Activated naive CD4-positive, alpha-beta T cell treated with anti-CD3 and anti-CD28 coated beads, Interleukin-2, amount 50 U/mL, for 72 hours (primary cell): ENCODE results near the gene STK38. TPM values are rescaled to one million over a fixed set of nuclear protein-coding genes. Genes with fewer than 3 reads are reported as not detected.
"Not testable (repeated sequence)": the region's sequence is repeated elsewhere in the genome, so short reads cannot be mapped to it uniquely, and the experiment has no call there.

ENCODE experiments used
- ATAC-seq, 2 donors: fragments of 150-1000 bp; cut with Tn5 transposase; 2 replicates each; pipeline ENCODE4 v1.10.0; 2021; ENCODE audit warnings: mild to moderate bottlenecking in 2 of 2, moderate library complexity in 2 of 2
- DNase-seq, 2 donors: peaks; one replicate each; pipeline ENCODE4 v3.0.0; 2021 to 2022; ENCODE audit warnings: low spot score in 2 of 2
- H3K27ac Mint-ChIP-seq, 2 donors: one replicate each; pipeline ENCODE4 v1.8.0; 2022; ENCODE audit warnings: mild to moderate bottlenecking in 2 of 2, mixed read lengths in 2 of 2
- H3K36me3 Mint-ChIP-seq, 2 donors: one replicate each; pipeline ENCODE4 v1.8.0; 2022; ENCODE audit warnings: mixed read lengths in 2 of 2
- H3K9me3 Mint-ChIP-seq, 2 donors: one replicate each; pipeline ENCODE4 v1.8.0; 2022; ENCODE audit warnings: mixed read lengths in 2 of 2
- total RNA-seq, 2 donors: library from RNA; stranded (reverse); gene quantifications; one replicate each; pipeline ENCODE4 v1.2.3, GENCODE V29; 2022

Gene STK38
- total RNA-seq, 2 donors from 2014 or later, result 25.7 to 27.3 TPM

DNA sequence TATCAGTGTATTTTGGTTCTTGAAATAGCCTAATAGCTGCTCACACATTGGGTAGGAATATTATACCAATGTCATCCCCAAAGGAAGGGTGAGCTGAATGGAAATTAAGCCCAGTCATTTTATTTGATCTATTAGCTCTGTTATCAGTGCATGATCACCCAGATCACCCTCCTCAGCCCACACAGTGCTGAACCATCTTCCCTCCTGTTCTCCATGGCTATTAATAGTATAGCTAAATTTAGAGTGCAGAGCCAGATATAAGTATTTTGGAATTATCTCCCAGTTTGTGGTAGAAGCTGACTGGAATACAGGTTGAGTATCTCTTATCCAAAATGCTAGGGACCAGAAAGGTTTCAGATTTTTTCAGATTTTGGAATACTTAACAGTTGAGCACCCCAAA is 59.1 kb downstream of the STK38 start:
- no peak for DNase-seq
- Mint-ChIP-seq H3K9me3 (no peaks in the 10 kb centered on the region), H3K36me3 (peaks cover 9 to 54% of the 10 kb centered on the region in 2 donors), H3K27ac (no peak overlapping the region)
- no peak for ATAC-seq

DNA sequence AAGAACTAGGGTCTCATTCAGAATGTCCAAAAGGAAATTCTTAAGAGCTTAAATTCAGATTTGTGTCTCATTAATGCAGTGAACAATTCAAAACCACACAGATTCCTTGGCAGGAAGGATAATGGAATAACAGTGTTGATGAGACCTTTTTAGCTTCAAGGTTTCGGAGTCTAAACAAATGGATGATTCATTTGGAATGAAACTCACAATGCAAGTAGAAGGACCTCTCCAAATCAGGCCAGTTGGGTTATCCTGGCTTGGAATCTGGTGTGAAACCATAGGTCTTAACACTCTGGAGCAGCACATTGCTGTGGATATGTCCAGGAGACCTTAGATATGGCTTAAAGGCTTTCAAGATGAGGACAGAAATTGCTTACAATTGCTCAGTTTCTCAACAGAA is 59.6 kb downstream of the STK38 start:
- DNase-seq (no peak), ATAC-seq (no peak)
- Mint-ChIP-seq H3K9me3 (no peaks in the 10 kb centered on the region), H3K36me3 (peaks cover 8 to 53% of the 10 kb centered on the region in 2 donors), H3K27ac (peak overlapping the region; percentile 36 to 62)

DNA sequence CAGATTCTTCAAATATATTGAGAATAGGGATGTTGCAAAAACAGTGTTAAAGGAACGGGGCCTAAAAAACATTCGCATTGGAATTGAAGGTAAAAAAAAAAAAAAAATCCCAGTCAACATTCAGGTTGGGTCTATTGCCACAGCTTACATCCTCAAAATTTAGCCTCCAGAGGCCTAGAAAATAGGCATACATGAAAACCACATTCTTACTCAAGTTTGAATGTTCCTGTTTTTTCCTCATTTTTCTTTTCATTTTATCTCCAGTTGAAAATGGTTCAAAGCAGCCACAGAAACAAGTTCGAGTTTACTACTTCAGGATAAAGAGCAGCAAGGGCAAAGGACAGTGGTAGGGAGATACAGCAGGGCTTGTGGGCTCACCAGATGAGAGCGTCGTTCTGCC is 62.5 kb downstream of the STK38 start:
- ATAC-seq, result no peak
- Mint-ChIP-seq H3K9me3 (no peaks in the 10 kb centered on the region), H3K27ac (peak overlapping the region in 1 of 2 donors; percentile 57), H3K36me3 (peaks cover 8 to 44% of the 10 kb centered on the region in 2 donors)
- no peak for DNase-seq

DNA sequence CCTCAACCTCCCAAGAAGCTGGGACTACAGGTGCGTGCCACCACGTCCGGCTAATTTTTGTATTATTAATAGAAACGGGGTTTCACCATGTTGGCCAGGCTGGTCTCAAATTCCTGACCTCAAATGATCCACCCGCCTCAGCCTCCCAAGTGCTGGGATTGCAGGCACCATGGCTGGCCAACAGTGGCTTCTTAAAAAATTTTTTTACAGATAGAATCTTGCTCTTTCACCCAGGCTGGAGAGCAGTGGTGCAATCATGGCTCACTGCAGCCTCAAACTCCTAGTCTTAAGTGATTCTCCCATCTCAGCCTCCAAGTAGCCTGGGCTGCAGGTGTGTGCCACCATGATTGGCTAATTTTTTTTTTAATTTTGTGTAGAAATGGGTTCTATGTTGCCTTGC is 64.0 kb downstream of the STK38 start:
- Mint-ChIP-seq H3K36me3 (peaks cover 4 to 38% of the 10 kb centered on the region in 2 donors), H3K27ac (peak overlapping the region in 1 of 2 donors; percentile 55)
- DNase-seq, ATAC-seq, H3K9me3 Mint-ChIP-seq: not testable (repeated sequence)

DNA sequence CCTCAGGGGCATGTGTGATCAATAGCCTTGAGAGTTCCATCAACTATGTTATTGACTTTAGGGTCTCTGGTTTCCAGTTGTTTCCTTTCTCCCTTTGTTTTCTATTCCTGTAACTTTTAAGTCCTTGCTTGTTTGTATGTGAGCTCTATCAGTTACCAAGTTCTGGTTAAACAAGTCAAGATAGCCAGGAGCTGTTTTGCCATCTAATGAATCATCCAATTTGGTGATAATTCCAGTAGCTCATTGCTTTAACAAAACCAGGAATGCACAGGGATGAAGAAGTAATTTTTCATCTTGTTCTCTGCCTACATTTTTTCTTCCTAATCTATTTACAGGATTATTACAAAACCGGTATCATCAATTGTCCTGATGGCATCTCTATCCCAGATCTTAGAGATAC is 68.0 kb downstream of the STK38 start:
- ATAC-seq, result no peak
- no peaks in the 10 kb centered on the region for H3K9me3 Mint-ChIP-seq
- no peak for DNase-seq
- no peak overlapping the region for H3K27ac Mint-ChIP-seq
- peaks cover 0 to 30% of the 10 kb centered on the region in 2 donors for H3K36me3 Mint-ChIP-seq

DNA sequence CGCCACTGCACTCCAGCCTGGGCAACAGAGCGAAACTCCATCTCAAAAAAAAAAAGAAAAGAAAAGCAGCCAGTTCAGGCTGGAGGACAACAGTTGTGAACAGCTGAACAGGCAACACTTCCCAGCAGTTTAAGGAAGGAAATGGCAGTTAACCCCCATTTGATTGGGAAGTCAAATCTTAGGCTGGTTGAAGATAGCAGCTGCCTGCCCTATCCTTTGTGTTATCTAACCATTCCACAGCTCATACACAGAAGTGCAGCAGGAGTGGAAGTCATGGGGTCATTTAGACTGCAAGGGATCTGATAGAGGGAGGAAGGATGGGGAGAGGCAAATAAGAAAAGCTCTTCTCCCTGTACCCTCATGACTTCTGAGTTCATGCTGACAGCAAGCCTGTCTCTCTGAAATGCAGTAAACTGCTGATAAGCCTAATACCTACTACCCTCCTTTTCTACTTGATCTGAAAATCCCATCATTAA is 69.2 kb downstream of the STK38 start:
- DNase-seq, result no peak
- Mint-ChIP-seq H3K36me3 (peaks cover 0 to 21% of the 10 kb centered on the region in 2 donors), H3K9me3 (no peaks in the 10 kb centered on the region), H3K27ac (peak overlapping the region in 1 of 2 donors; percentile 17)
- ATAC-seq, result no peak

DNA sequence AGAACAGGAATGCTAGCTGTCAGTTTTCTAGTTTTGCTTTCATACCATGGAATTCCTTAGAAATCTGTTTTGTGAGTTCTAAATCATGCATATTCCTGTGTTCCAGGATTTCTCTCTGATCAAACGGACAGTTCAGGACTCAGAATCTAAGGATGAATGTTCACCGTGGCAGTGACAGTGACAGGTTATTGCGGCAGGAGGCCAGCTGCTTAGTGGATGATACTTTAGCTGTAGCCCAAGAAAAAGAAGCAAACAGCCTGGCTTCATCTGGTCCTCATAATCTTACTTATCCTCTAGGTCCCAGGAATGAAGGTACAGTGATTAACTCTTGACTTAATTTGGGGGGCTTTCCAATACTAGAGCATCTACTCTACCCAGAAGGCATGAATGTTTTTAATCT is 77.3 kb downstream of the STK38 start:
- Mint-ChIP-seq H3K9me3 (no peaks in the 10 kb centered on the region), H3K27ac (no peak overlapping the region), H3K36me3 (peaks cover 0 to 13% of the 10 kb centered on the region in 2 donors)
- ATAC-seq (no peak), DNase-seq (no peak)

DNA sequence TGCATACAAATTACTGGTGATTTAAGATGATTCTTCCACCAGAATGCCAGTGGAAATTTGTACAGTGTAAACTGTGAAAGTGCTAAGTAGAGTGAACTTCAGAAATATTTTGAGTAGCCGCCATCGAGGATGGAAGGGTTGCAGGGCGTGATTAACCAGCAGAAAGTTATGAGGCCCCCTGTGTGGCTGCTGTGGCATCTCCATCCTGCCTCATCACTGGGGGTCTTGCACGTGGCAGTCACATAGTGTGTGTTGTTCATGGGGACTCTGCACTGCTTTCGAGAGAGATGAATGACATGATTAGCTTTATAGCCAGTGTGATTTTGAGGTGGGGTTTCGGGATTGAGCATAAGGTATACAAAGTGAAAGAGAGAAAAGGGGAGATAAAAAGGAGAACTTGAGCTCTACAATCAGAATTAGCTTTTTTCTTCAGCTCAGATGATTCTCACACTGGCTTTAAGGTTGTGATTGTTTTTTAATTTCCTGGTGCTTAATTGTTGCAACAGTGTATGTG is 78.1 kb downstream of the STK38 start:
- DNase-seq (no peak), ATAC-seq (no peak)
- Mint-ChIP-seq H3K36me3 (peaks cover 0 to 19% of the 10 kb centered on the region in 2 donors), H3K9me3 (no peaks in the 10 kb centered on the region), H3K27ac (peak overlapping the region in 1 of 2 donors; percentile 18)

DNA sequence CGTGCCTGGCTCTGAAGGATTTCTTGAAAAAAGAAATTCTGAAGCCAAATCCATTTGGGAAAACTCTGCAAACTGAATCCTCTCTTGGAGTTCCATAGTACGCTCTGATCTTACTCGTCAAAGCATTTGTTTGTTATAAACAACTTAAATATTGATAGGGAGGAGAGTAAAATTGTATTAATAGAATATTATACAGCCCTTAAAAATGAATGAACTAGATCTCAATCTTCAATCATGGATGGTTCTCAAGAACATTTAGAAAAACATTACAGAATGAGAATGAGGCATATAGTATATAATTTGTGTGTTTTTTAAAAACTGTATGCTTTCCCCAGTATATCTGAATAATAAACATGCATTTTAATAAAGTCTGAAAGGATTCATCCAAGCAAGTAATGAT is 79.7 kb downstream of the STK38 start:
- peaks cover 0 to 28% of the 10 kb centered on the region in 2 donors for H3K36me3 Mint-ChIP-seq
- no peak overlapping the region for H3K27ac Mint-ChIP-seq
- no peak for ATAC-seq
- DNase-seq, result no peak
- no peaks in the 10 kb centered on the region for H3K9me3 Mint-ChIP-seq

DNA sequence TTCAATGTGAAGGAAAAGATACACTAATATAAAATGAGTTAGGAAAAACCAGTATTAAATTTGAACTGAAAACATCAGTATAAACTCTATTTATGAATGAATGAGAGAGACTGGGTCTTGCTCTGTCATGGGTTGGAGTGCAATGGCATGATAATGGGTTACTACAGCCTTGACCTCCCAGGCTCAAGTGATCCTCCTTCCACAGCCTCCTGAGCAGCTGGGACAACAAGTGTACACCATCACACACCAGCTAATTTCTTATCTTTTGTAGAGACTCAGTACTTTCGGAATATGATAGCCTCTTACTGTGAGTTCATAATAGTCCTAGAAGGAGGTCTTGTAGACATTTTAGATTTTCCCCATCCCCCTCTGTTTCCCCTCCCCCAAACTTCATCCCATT is 83.0 kb downstream of the STK38 start:
- no peak overlapping the region for H3K27ac Mint-ChIP-seq
- ATAC-seq (no peak), DNase-seq (no peak)
- no peaks in the 10 kb centered on the region for H3K9me3 Mint-ChIP-seq
- peaks cover 0 to 30% of the 10 kb centered on the region in 2 donors for H3K36me3 Mint-ChIP-seq

DNA sequence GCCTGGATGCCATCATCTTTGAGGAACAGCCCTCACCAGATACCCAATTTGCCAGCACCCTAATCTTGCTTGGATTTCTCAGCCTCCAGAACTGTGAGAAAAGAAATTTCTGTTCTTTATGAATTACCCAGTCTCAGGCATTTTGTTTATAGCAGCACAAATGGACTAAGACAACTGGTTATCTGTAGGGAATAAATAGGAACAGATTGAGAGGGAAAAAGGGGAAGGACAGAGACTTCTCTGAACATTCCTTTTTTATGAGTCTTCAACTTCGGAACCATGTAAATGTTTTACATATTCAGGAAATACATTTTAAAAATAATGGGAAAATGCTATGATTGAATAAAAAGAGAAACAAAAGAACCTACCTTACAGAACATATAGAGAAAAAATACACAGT is 83.6 kb downstream of the STK38 start:
- ATAC-seq, result no peak
- no peaks in the 10 kb centered on the region for H3K9me3 Mint-ChIP-seq
- no peak for DNase-seq
- H3K36me3 Mint-ChIP-seq, result peaks cover 0 to 30% of the 10 kb centered on the region in 2 donors
- no peak overlapping the region for H3K27ac Mint-ChIP-seq

DNA sequence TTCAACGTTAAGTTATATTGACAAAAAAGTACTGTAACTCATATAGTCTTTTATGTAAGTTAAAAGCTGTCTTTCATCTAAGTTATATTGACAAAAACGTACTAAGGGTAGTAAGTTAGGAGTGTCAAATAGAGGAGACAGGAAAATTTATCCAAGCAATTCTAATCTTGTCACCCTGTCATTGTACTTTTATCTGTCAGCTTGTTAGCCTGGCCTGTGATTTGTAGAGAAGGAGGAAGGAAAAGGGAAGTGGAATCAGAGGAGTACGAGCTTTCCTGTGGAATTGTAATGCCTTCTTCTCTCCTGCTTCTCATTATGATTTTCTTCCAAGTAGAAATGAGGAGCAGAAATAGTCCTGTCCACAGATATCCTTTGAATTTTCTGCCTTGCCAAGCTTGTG is 85.6 kb downstream of the STK38 start:
- Mint-ChIP-seq H3K27ac (no peak overlapping the region), H3K9me3 (no peaks in the 10 kb centered on the region), H3K36me3 (peaks cover 0 to 27% of the 10 kb centered on the region in 2 donors)
- DNase-seq, result no peak
- no peak for ATAC-seq

DNA sequence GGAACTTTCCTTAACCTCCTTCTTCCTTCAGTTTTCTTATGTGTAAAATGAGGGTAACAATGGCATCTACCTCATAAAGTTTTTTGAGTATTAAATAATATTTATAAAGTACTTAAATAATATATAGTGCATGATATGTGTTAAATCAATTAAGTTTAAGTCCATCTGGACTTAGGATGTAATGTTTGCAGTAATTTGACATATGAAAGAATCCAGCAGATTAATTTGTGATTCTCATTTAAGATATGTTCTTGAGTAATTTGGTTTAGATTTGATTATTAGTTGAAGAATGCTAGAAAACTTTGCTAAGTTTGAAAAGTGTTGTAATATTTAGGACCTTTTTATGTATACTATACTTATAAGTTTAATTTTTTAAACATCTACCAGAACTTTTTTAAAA is 86.4 kb downstream of the STK38 start:
- DNase-seq (no peak), ATAC-seq (no peak)
- no peaks in the 10 kb centered on the region for H3K9me3 Mint-ChIP-seq
- peaks cover 0 to 25% of the 10 kb centered on the region in 2 donors for H3K36me3 Mint-ChIP-seq
- H3K27ac Mint-ChIP-seq, result no peak overlapping the region

DNA sequence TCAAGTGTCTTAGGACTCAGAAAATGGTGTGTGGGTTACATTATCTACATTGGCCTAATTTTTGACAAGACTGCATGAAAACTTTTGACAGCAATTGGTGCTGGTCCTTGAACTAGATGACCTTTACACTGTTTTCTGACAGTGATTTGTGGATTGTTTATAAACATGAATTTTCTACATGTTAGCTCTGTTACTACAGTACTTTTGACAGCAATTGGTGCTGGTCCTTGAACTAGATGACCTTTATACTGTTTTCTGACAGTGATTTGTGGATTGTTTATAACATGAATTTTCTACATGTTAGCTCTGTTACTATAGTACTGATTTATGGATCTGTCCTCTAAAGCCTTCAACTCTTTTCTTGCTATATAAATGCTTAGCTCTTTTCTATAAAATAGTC is 87.8 kb downstream of the STK38 start:
- Mint-ChIP-seq H3K27ac (no peak overlapping the region), H3K36me3 (peaks cover 0 to 22% of the 10 kb centered on the region in 2 donors), H3K9me3 (no peaks in the 10 kb centered on the region)
- no peak for DNase-seq
- ATAC-seq, result no peak

DNA sequence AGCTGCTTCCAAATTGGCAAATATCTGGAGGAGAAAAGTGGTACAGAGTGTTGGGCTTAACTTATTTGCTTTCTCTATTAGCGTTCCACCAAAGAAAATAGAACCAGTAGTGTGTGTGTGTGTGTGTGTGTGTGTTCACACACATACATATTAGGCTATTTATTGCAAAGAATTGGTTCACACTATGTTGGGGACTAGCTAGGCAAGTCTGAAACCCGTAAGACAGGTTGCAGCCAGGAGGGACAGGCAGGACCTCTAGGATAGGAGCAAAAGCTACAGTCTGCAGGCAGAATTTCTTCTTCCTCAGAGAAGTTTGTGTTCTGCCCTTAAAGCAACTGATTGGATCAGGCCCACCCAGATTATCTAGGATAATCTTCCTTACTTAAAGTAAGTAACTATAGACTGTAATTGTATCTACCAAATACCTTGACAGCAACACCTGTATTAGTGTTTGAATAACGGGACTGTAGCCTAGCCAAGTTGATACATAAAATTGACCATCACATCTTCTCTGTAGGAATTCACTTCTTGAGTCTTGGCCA is 91.7 kb downstream of the STK38 start:
- Mint-ChIP-seq H3K9me3 (no peaks in the 10 kb centered on the region), H3K36me3 (no peaks in the 10 kb centered on the region), H3K27ac (no peak overlapping the region)
- no peak for ATAC-seq
- DNase-seq, result no peak

DNA sequence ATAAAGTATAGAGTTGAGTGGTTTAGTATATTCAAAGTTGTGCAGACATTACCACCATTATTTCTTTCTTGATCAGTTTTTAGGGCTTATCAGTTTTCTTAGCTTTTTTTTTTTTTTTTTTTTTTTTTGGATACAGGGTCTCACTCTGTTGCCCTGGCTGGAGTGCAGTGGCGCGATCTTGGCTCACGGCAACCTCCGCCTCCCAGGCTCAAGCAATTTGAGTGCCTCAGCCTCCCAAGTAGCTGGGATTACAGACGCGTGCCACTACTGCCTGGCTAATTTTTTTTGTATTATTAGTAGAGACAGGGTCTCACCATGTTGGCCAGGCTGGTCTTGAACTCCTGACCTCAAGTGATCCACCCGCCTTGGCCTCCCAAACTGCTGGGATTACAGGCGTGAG is 94.4 kb downstream of the STK38 start:
- not testable (repeated sequence) for H3K9me3 Mint-ChIP-seq, H3K27ac Mint-ChIP-seq, ATAC-seq, DNase-seq
- peaks cover 11 to 20% of the 10 kb centered on the region in 2 donors for H3K36me3 Mint-ChIP-seq

DNA sequence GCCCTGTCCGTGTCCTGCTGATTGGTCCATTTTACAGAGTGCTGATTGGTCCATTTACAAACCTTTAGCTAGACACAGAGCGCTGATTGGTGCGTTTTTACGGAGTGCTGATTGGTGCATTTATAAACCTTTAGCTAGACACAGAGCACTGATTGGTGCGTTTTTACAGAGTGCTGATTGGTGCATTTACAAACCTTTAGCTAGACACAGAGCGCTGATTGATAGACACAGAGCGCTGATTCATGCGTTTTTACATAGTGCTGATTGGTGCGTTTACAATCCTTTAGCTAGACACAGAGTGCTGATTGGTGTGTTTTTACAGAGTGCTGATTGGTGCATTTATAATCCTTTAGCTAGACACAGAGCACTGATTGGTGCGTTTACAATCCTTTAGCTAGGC is 98.1 kb downstream of the STK38 start:
- peaks cover 11 to 28% of the 10 kb centered on the region in 2 donors for H3K36me3 Mint-ChIP-seq
- H3K27ac Mint-ChIP-seq, ATAC-seq, H3K9me3 Mint-ChIP-seq, DNase-seq: not testable (repeated sequence)

DNA sequence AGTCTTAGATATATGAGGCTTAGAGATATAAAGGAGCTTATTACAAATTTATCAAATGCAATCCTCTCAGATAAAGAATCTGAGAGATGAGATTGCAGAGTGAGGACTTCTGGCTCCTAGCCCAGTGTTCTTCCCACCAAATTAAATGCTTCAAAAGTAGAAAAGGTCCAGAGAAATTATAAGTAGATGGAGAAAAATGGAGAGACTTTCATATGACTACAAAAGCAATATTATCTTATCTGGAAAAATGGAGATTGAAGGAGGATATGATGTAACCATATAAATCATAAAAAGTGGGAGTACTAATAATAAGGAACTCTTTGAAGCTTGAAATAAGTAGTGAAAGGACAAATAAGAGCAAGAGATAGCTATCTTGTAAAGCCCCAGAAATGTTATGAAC is 101.7 kb downstream of the STK38 start:
- Mint-ChIP-seq H3K36me3 (peaks cover 23 to 37% of the 10 kb centered on the region in 2 donors), H3K27ac (peak overlapping the region in 1 of 2 donors; percentile 96), H3K9me3 (peaks cover 5 to 6% of the 10 kb centered on the region in 2 donors)
- ATAC-seq, result no peak
- DNase-seq, result no peak
